ENCODE measurements around the gene EFCAB7. TPM values are rescaled to one million over a fixed set of nuclear protein-coding genes. Genes with fewer than 3 reads are reported as not detected.

The EFCAB7 gene
- total RNA-seq, 1 experiment from 2014 or later: 7.6 TPM

DNA sequence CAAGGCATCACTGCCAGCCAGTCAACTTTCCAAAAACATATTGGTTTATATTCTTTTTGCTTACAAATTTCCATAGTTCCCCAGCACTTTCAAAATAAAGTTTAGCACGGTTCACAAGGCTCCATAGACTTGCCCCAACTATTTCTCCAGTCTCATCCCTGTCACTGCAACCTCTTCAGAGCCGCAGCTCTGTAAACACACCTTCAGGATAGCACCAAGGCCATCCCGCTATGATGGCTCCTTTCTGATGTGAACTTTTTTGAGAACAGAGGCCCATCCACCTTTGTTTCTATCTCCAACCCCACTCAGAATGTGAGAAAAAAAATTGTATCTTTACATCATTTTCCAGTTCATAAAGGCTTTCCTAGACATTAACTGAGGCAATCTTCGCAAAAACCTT, 96.2 kb downstream of the EFCAB7 start:
- intact Hi-C loops (cut with micrococcal nuclease): loop anchor here (5.0 kb wide), 3 partner anchors 43 to 543 kb away; no protein-coding TSS in a partner anchor
- ChIA-PET POLR2A (no interaction called here), CTCF (interaction anchor here (0.6 to 3.4 kb wide), 6 partner anchors 44 to 882 kb away, joined by 3 to 17 read pairs (median 3); no protein-coding TSS in a partner anchor)
- H3K27ac Mint-ChIP-seq (ENCODE audit: low read depth, unreplicated experiment): peak overlapping the region; percentile 63
- peaks cover 11% of the 10 kb centered on the region for H3K4me1 Mint-ChIP-seq (ENCODE audit: insufficient read depth, unreplicated experiment)
- BruUV-seq (replicated peaks): no TSS peak
- peaks cover 7% of the 10 kb centered on the region for H3K36me3 Mint-ChIP-seq (ENCODE audit: insufficient read depth, unreplicated experiment)
- no peak overlapping the region for H3K4me3 Mint-ChIP-seq (ENCODE audit: unreplicated experiment)
- no peak for TF ChIP-seq CTCF (IDR thresholded peaks at IDR 0.05; ENCODE audit: unreplicated experiment)
- no peaks in the 10 kb centered on the region for H3K27me3 Mint-ChIP-seq (ENCODE audit: insufficient read depth, unreplicated experiment)
- no peaks in the 10 kb centered on the region for H3K9me3 Mint-ChIP-seq (ENCODE audit: unreplicated experiment)
- DNase-seq (ENCODE audit: unreplicated experiment): no peak

GRCh38 chr1:63620671-63621070, 97.3 kb downstream of the EFCAB7 start:
- BruUV-seq (replicated peaks): no TSS peak
- TF ChIP-seq CTCF (IDR thresholded peaks at IDR 0.05; ENCODE audit: unreplicated experiment): no peak
- Mint-ChIP-seq H3K27ac (ENCODE audit: low read depth, unreplicated experiment) (no peak overlapping the region), H3K4me1 (ENCODE audit: insufficient read depth, unreplicated experiment) (peaks cover 23% of the 10 kb centered on the region), H3K9me3 (ENCODE audit: unreplicated experiment) (no peaks in the 10 kb centered on the region), H3K27me3 (ENCODE audit: insufficient read depth, unreplicated experiment) (no peaks in the 10 kb centered on the region), H3K36me3 (ENCODE audit: insufficient read depth, unreplicated experiment) (peaks cover 7% of the 10 kb centered on the region), H3K4me3 (ENCODE audit: unreplicated experiment) (no peak overlapping the region)
- POLR2A ChIA-PET: interaction anchor here (0.9 to 1.4 kb wide), 2 partner anchors 9 to 41 kb away, joined by 3 to 5 read pairs; no protein-coding TSS in a partner anchor
- DNase-seq (ENCODE audit: unreplicated experiment): no peak
- intact Hi-C loops (cut with micrococcal nuclease): no loop called here
- CTCF ChIA-PET: interaction anchor here (0.9 to 3.4 kb wide), 4 partner anchors 13 to 627 kb away, joined by 3 to 17 read pairs (median 4); no protein-coding TSS in a partner anchor

- Mint-ChIP-seq H3K4me1 (ENCODE audit: insufficient read depth, unreplicated experiment) (peaks cover 27% of the 10 kb centered on the region), H3K36me3 (ENCODE audit: insufficient read depth, unreplicated experiment) (peaks cover 7% of the 10 kb centered on the region), H3K27me3 (ENCODE audit: insufficient read depth, unreplicated experiment) (no peaks in the 10 kb centered on the region), H3K9me3 (ENCODE audit: unreplicated experiment) (no peaks in the 10 kb centered on the region), H3K4me3 (ENCODE audit: unreplicated experiment) (no peak overlapping the region), H3K27ac (ENCODE audit: low read depth, unreplicated experiment) (no peak overlapping the region)
- BruUV-seq (replicated peaks): no TSS peak
- ChIA-PET CTCF (interaction anchor here (0.7 to 3.4 kb wide), 7 partner anchors 13 to 626 kb away, joined by 3 to 17 read pairs (median 4); no protein-coding TSS in a partner anchor), POLR2A (interaction anchor here (0.9 to 1.4 kb wide), 2 partner anchors 9 to 41 kb away, joined by 3 to 5 read pairs; no protein-coding TSS in a partner anchor)
- no peak for DNase-seq (ENCODE audit: unreplicated experiment)
- TF ChIP-seq CTCF (IDR thresholded peaks at IDR 0.05; ENCODE audit: unreplicated experiment): no peak
- intact Hi-C loops (cut with micrococcal nuclease): no loop called here
These were observed 97.8 kb downstream of the EFCAB7 start for GRCh38 chr1:63621075-63621474.

- Mint-ChIP-seq H3K4me3 (ENCODE audit: unreplicated experiment) (no peak overlapping the region), H3K27ac (ENCODE audit: low read depth, unreplicated experiment) (no peak overlapping the region), H3K36me3 (ENCODE audit: insufficient read depth, unreplicated experiment) (peaks cover 7% of the 10 kb centered on the region), H3K9me3 (ENCODE audit: unreplicated experiment) (no peaks in the 10 kb centered on the region), H3K4me1 (ENCODE audit: insufficient read depth, unreplicated experiment) (peaks cover 27% of the 10 kb centered on the region), H3K27me3 (ENCODE audit: insufficient read depth, unreplicated experiment) (no peaks in the 10 kb centered on the region)
- DNase-seq (ENCODE audit: unreplicated experiment): no peak
- no peak for TF ChIP-seq CTCF (IDR thresholded peaks at IDR 0.05; ENCODE audit: unreplicated experiment)
- no TSS peak for BruUV-seq (replicated peaks)
- ChIA-PET CTCF (interaction anchor here (0.7 to 3.4 kb wide), 7 partner anchors 10 to 625 kb away, joined by 3 to 17 read pairs (median 4); no protein-coding TSS in a partner anchor), POLR2A (interaction anchor here (1.4 kb wide), 1 partner anchor 40 kb away, joined by 5 read pairs; no protein-coding TSS in a partner anchor)
- intact Hi-C loops (cut with micrococcal nuclease): no loop called here
These were observed 98.4 kb downstream of the EFCAB7 start for GRCh38 chr1:63621698-63622097.

Other genes with a start within 250 kb of the EFCAB7 start
- gene FOXD3, start 201.0 kb upstream of the EFCAB7 start, total RNA-seq (2022): not detected in 2 replicates
- gene ALG6, start 155.9 kb upstream of the EFCAB7 start, total RNA-seq (2022): 5.4 and 6.0 TPM in 2 replicates
- gene ITGB3BP, start 300 bp upstream of the EFCAB7 start, total RNA-seq (2022): 31.4 and 31.8 TPM in 2 replicates
- 60.2 and 77.9 TPM in 2 replicates for gene PGM1, start 69.9 kb downstream of the EFCAB7 start, total RNA-seq (2022)